Nephron progenitor cell (in vitro differentiated cells): ENCODE measurements around the gene PTPN4.

Experiments
- DNase-seq: peaks from one replicate; pipeline ENCODE4 v3.0.0; 2021
- H3K27ac Mint-ChIP-seq: 2 replicates; pipeline ENCODE4 v1.8.0; 2021; ENCODE audit warnings: mild to moderate bottlenecking, moderate library complexity, mixed read lengths
- H3K27me3 Mint-ChIP-seq: 2 replicates; pipeline ENCODE4 v1.8.0; 2021; ENCODE audit warnings: mild to moderate bottlenecking, low read depth, mixed read lengths; ENCODE audit not compliant: poor library complexity
- H3K36me3 Mint-ChIP-seq: 2 replicates; pipeline ENCODE4 v1.8.0; 2021; ENCODE audit warnings: low read depth, mixed read lengths
- H3K4me1 Mint-ChIP-seq: 2 replicates; pipeline ENCODE4 v1.8.0; 2021; ENCODE audit warnings: mixed read lengths
- H3K4me3 Mint-ChIP-seq: 2 replicates; pipeline ENCODE4 v1.8.0; 2021; ENCODE audit warnings: mild to moderate bottlenecking, moderate library complexity, mixed read lengths
- H3K9me3 Mint-ChIP-seq: 2 replicates; pipeline ENCODE4 v1.8.0; 2021; ENCODE audit warnings: mild to moderate bottlenecking, moderate library complexity, mixed read lengths
- CTCF ChIP-seq: fragments of 200-600 bp; sonication (generic); IDR thresholded peaks from 2 replicates; pipeline ENCODE4 v1.5.0; 2021; ENCODE audit warnings: antibody characterized with exemption

Gene PTPN4

GRCh38 chr2:119775102-119775501 lies 15.4 kb downstream of the PTPN4 start:
- H3K4me3 Mint-ChIP-seq: no peak overlapping the region
- DNase-seq: no peak
- H3K9me3 Mint-ChIP-seq: peaks cover 17% of the 10 kb centered on the region
- H3K4me1 Mint-ChIP-seq: no peaks in the 10 kb centered on the region
- peaks cover 50% of the 10 kb centered on the region for H3K36me3 Mint-ChIP-seq
- no peak for TF ChIP-seq CTCF
- no peak overlapping the region for H3K27ac Mint-ChIP-seq
- H3K27me3 Mint-ChIP-seq: peaks cover 3% of the 10 kb centered on the region

- Mint-ChIP-seq H3K27ac (no peak overlapping the region), H3K4me3 (no peak overlapping the region), H3K9me3 (no peaks in the 10 kb centered on the region), H3K27me3 (peaks cover 3% of the 10 kb centered on the region), H3K36me3 (peaks cover 21% of the 10 kb centered on the region), H3K4me1 (peaks cover 6% of the 10 kb centered on the region)
- DNase-seq: no peak
- no peak for TF ChIP-seq CTCF
Measured at GRCh38 chr2:119782308-119783027, 22.7 kb downstream of the PTPN4 start.

- Mint-ChIP-seq H3K36me3 (peaks cover 38% of the 10 kb centered on the region), H3K9me3 (peaks cover 20% of the 10 kb centered on the region), H3K27ac (no peak overlapping the region), H3K27me3 (peaks cover 6% of the 10 kb centered on the region), H3K4me1 (peaks cover 6% of the 10 kb centered on the region), H3K4me3 (no peak overlapping the region)
- TF ChIP-seq CTCF: no peak
- DNase-seq: no peak
Measured at GRCh38 chr2:119784876-119785275, 25.2 kb downstream of the PTPN4 start.

- no peak for TF ChIP-seq CTCF
- no peak for DNase-seq
- peaks cover 45% of the 10 kb centered on the region for H3K36me3 Mint-ChIP-seq
- peaks cover 6% of the 10 kb centered on the region for H3K4me1 Mint-ChIP-seq
- peaks cover 34% of the 10 kb centered on the region for H3K9me3 Mint-ChIP-seq
- peaks cover 6% of the 10 kb centered on the region for H3K27me3 Mint-ChIP-seq
- H3K4me3 Mint-ChIP-seq: no peak overlapping the region
- H3K27ac Mint-ChIP-seq: no peak overlapping the region
Measured at GRCh38 chr2:119786295-119786694, 26.6 kb downstream of the PTPN4 start.

- H3K9me3 Mint-ChIP-seq: peaks cover 57% of the 10 kb centered on the region
- peaks cover 6% of the 10 kb centered on the region for H3K27me3 Mint-ChIP-seq
- no peak for TF ChIP-seq CTCF
- H3K27ac Mint-ChIP-seq: no peak overlapping the region
- peaks cover 69% of the 10 kb centered on the region for H3K36me3 Mint-ChIP-seq
- H3K4me3 Mint-ChIP-seq: no peak overlapping the region
- no peak for DNase-seq
- H3K4me1 Mint-ChIP-seq: peaks cover 6% of the 10 kb centered on the region
Measured at GRCh38 chr2:119788752-119789151, 29.0 kb downstream of the PTPN4 start.

- Mint-ChIP-seq H3K4me3 (no peak overlapping the region), H3K27me3 (peaks cover 6% of the 10 kb centered on the region), H3K27ac (no peak overlapping the region), H3K9me3 (peaks cover 60% of the 10 kb centered on the region), H3K4me1 (peaks cover 4% of the 10 kb centered on the region), H3K36me3 (peaks cover 81% of the 10 kb centered on the region)
- no peak for DNase-seq
- TF ChIP-seq CTCF: no peak
Measured at GRCh38 chr2:119790466-119790865, 30.7 kb downstream of the PTPN4 start.
